Measurements from ENCODE around the gene CALML5.

Gene CALML5

GRCh38 chr10:5533098-5533731 lies 33.8 kb upstream of the CALML5 start:
- no peak overlapping the region for H3K4me3 ChIP-seq (ENCODE audit: control insufficient read depth in 1 of 7, extremely low read depth in 1 of 7, insufficient read depth in 4 of 7, low read depth in 2 of 7, low read length in 6 of 7)
- H3K4me1 ChIP-seq (ENCODE audit: control extremely low read depth in 1 of 4, control insufficient read depth in 4 of 4, insufficient read depth in 4 of 4, low read length in 3 of 4), result no peaks in the 10 kb centered on the region
- WGBS (ENCODE audit: insufficient coverage), result 97% methylated on average over 17 of the region's 21 CpGs
- no peaks in the 10 kb centered on the region for H3K36me3 ChIP-seq (ENCODE audit: control insufficient read depth in 4 of 4, insufficient read depth in 4 of 4, low read length in 3 of 4)
- POLR2A ChIA-PET, result no interaction called here
- H3K9me3 ChIP-seq (ENCODE audit: control extremely low read depth in 1 of 5, control insufficient read depth in 4 of 5, insufficient read depth in 2 of 5, low read depth in 1 of 5, low read length in 4 of 5), result no peaks in the 10 kb centered on the region
- H3K27ac ChIP-seq (ENCODE audit: insufficient read depth in 1 of 2, low read depth in 1 of 2, low read length in 2 of 2, poor library complexity in 1 of 2, severe bottlenecking in 2 of 2), result no peak overlapping the region
- no peak for DNase-seq
- CTCF ChIA-PET, result no interaction called here
- H3K27me3 ChIP-seq (replicated peaks in 2 of 5; ENCODE audit: control insufficient read depth in 4 of 5, insufficient read depth in 5 of 5, low read length in 4 of 5), result peaks cover 0 to 2% (median 0%) of the 10 kb centered on the region in 5 experiments

GRCh38 chr10:5532618-5533097 lies 33.3 kb upstream of the CALML5 start:
- H3K4me3 ChIP-seq (ENCODE audit: control insufficient read depth in 1 of 7, extremely low read depth in 1 of 7, insufficient read depth in 4 of 7, low read depth in 2 of 7, low read length in 6 of 7), result no peak overlapping the region
- H3K36me3 ChIP-seq (ENCODE audit: control insufficient read depth in 4 of 4, insufficient read depth in 4 of 4, low read length in 3 of 4), result no peaks in the 10 kb centered on the region
- WGBS (ENCODE audit: insufficient coverage), result 79% methylated on average over 6 of the region's 6 CpGs
- no peaks in the 10 kb centered on the region for H3K4me1 ChIP-seq (ENCODE audit: control extremely low read depth in 1 of 4, control insufficient read depth in 4 of 4, insufficient read depth in 4 of 4, low read length in 3 of 4)
- H3K27me3 ChIP-seq (replicated peaks in 2 of 5; ENCODE audit: control insufficient read depth in 4 of 5, insufficient read depth in 5 of 5, low read length in 4 of 5), result peaks cover 0 to 2% (median 0%) of the 10 kb centered on the region in 5 experiments
- POLR2A ChIA-PET, result no interaction called here
- H3K9me3 ChIP-seq (ENCODE audit: control extremely low read depth in 1 of 5, control insufficient read depth in 4 of 5, insufficient read depth in 2 of 5, low read depth in 1 of 5, low read length in 4 of 5), result no peaks in the 10 kb centered on the region
- CTCF ChIA-PET, result no interaction called here
- no peak for DNase-seq
- H3K27ac ChIP-seq (ENCODE audit: insufficient read depth in 1 of 2, low read depth in 1 of 2, low read length in 2 of 2, poor library complexity in 1 of 2, severe bottlenecking in 2 of 2), result no peak overlapping the region

GRCh38 chr10:5532307-5532605 lies 32.9 kb upstream of the CALML5 start:
- no peak for DNase-seq
- WGBS (ENCODE audit: insufficient coverage), result 98% methylated on average over 10 of the region's 10 CpGs
- Histone ChIP-seq H3K9me3 (ENCODE audit: control extremely low read depth in 1 of 5, control insufficient read depth in 4 of 5, insufficient read depth in 2 of 5, low read depth in 1 of 5, low read length in 4 of 5) (no peaks in the 10 kb centered on the region), H3K4me1 (ENCODE audit: control extremely low read depth in 1 of 4, control insufficient read depth in 4 of 4, insufficient read depth in 4 of 4, low read length in 3 of 4) (no peaks in the 10 kb centered on the region), H3K36me3 (ENCODE audit: control insufficient read depth in 4 of 4, insufficient read depth in 4 of 4, low read length in 3 of 4) (no peaks in the 10 kb centered on the region), H3K4me3 (ENCODE audit: control insufficient read depth in 1 of 7, extremely low read depth in 1 of 7, insufficient read depth in 4 of 7, low read depth in 2 of 7, low read length in 6 of 7) (no peak overlapping the region), H3K27ac (ENCODE audit: insufficient read depth in 1 of 2, low read depth in 1 of 2, low read length in 2 of 2, poor library complexity in 1 of 2, severe bottlenecking in 2 of 2) (no peak overlapping the region), H3K27me3 (replicated peaks in 2 of 5; ENCODE audit: control insufficient read depth in 4 of 5, insufficient read depth in 5 of 5, low read length in 4 of 5) (peaks cover 0 to 2% (median 0%) of the 10 kb centered on the region in 5 experiments)
- ChIA-PET POLR2A (no interaction called here), CTCF (no interaction called here)

- ChIA-PET POLR2A (no interaction called here), CTCF (interaction anchor here (1.0 kb wide), 1 partner anchor 21 kb away, joined by 3 read pairs; no protein-coding TSS in a partner anchor)
- H3K4me3 ChIP-seq (ENCODE audit: control insufficient read depth in 1 of 7, extremely low read depth in 1 of 7, insufficient read depth in 4 of 7, low read depth in 2 of 7, low read length in 6 of 7), result no peak overlapping the region
- no peaks in the 10 kb centered on the region for H3K36me3 ChIP-seq (ENCODE audit: control insufficient read depth in 4 of 4, insufficient read depth in 4 of 4, low read length in 3 of 4)
- no peak overlapping the region for H3K27ac ChIP-seq (ENCODE audit: insufficient read depth in 1 of 2, low read depth in 1 of 2, low read length in 2 of 2, poor library complexity in 1 of 2, severe bottlenecking in 2 of 2)
- H3K4me1 ChIP-seq (ENCODE audit: control extremely low read depth in 1 of 4, control insufficient read depth in 4 of 4, insufficient read depth in 4 of 4, low read length in 3 of 4), result no peaks in the 10 kb centered on the region
- WGBS (ENCODE audit: insufficient coverage), result 95% methylated on average over 10 of the region's 10 CpGs
- DNase-seq, result no peak
- H3K9me3 ChIP-seq (ENCODE audit: control extremely low read depth in 1 of 5, control insufficient read depth in 4 of 5, insufficient read depth in 2 of 5, low read depth in 1 of 5, low read length in 4 of 5), result no peaks in the 10 kb centered on the region
- H3K27me3 ChIP-seq (replicated peaks in 2 of 5; ENCODE audit: control insufficient read depth in 4 of 5, insufficient read depth in 5 of 5, low read length in 4 of 5), result peaks cover 0 to 2% (median 0%) of the 10 kb centered on the region in 5 experiments
Observed at GRCh38 chr10:5531558-5532306, 32.4 kb upstream of the CALML5 start.

GRCh38 chr10:5530846-5531557 lies 31.6 kb upstream of the CALML5 start:
- over 99% methylated on average over 12 of the region's 16 CpGs for WGBS (ENCODE audit: insufficient coverage)
- CTCF ChIA-PET, result interaction anchor here (1.0 kb wide), 1 partner anchor 21 kb away, joined by 3 read pairs; no protein-coding TSS in a partner anchor

GRCh38 chr10:5530412-5530806 lies 31.0 kb upstream of the CALML5 start:
- CTCF ChIA-PET, result interaction anchor here (0.7 to 1.3 kb wide), 3 partner anchors 22 to 68 kb away, joined by 3 read pairs; no protein-coding TSS in a partner anchor
- Histone ChIP-seq H3K27me3 (replicated peaks in 2 of 5; ENCODE audit: control insufficient read depth in 4 of 5, insufficient read depth in 5 of 5, low read length in 4 of 5) (peaks cover 0 to 2% (median 0%) of the 10 kb centered on the region in 5 experiments), H3K4me3 (ENCODE audit: control insufficient read depth in 1 of 7, extremely low read depth in 1 of 7, insufficient read depth in 4 of 7, low read depth in 2 of 7, low read length in 6 of 7) (no peak overlapping the region), H3K27ac (ENCODE audit: insufficient read depth in 1 of 2, low read depth in 1 of 2, low read length in 2 of 2, poor library complexity in 1 of 2, severe bottlenecking in 2 of 2) (no peak overlapping the region), H3K4me1 (ENCODE audit: control extremely low read depth in 1 of 4, control insufficient read depth in 4 of 4, insufficient read depth in 4 of 4, low read length in 3 of 4) (no peaks in the 10 kb centered on the region), H3K9me3 (ENCODE audit: control extremely low read depth in 1 of 5, control insufficient read depth in 4 of 5, insufficient read depth in 2 of 5, low read depth in 1 of 5, low read length in 4 of 5) (no peaks in the 10 kb centered on the region), H3K36me3 (ENCODE audit: control insufficient read depth in 4 of 4, insufficient read depth in 4 of 4, low read length in 3 of 4) (no peaks in the 10 kb centered on the region)
- DNase-seq, result no peak
- POLR2A ChIA-PET, result no interaction called here
- 97% methylated on average over 5 of the region's 5 CpGs for WGBS (ENCODE audit: insufficient coverage)

More at GRCh38 chr10:5530846-5531557, 31.6 kb upstream of the CALML5 start:
- DNase-seq, result no peak
- peaks cover 0 to 2% (median 0%) of the 10 kb centered on the region in 5 experiments for H3K27me3 ChIP-seq (replicated peaks in 2 of 5; ENCODE audit: control insufficient read depth in 4 of 5, insufficient read depth in 5 of 5, low read length in 4 of 5)
- H3K36me3 ChIP-seq (ENCODE audit: control insufficient read depth in 4 of 4, insufficient read depth in 4 of 4, low read length in 3 of 4), result no peaks in the 10 kb centered on the region
- POLR2A ChIA-PET, result no interaction called here
- no peak overlapping the region for H3K27ac ChIP-seq (ENCODE audit: insufficient read depth in 1 of 2, low read depth in 1 of 2, low read length in 2 of 2, poor library complexity in 1 of 2, severe bottlenecking in 2 of 2)
- no peaks in the 10 kb centered on the region for H3K4me1 ChIP-seq (ENCODE audit: control extremely low read depth in 1 of 4, control insufficient read depth in 4 of 4, insufficient read depth in 4 of 4, low read length in 3 of 4)
- no peaks in the 10 kb centered on the region for H3K9me3 ChIP-seq (ENCODE audit: control extremely low read depth in 1 of 5, control insufficient read depth in 4 of 5, insufficient read depth in 2 of 5, low read depth in 1 of 5, low read length in 4 of 5)
- no peak overlapping the region for H3K4me3 ChIP-seq (ENCODE audit: control insufficient read depth in 1 of 7, extremely low read depth in 1 of 7, insufficient read depth in 4 of 7, low read depth in 2 of 7, low read length in 6 of 7)

All from common myeloid progenitor, CD34-positive (primary cell).